K562 (cell line): Measurements from ENCODE around the gene SHANK1. TPM values are rescaled to one million over a fixed set of nuclear protein-coding genes. Genes with fewer than 3 reads are reported as not detected.

Experiments used
- CBFA2T2 ChIP-seq: fragments of 450-650 bp; conservative IDR thresholded peaks from 2 replicates; pipeline ENCODE4 v1.6.1; 2017; ENCODE audit warnings: mild to moderate bottlenecking
- DLX4 ChIP-seq: fragments of 250-450 bp; sonication (Bioruptor Pico); IDR thresholded peaks from 2 replicates; pipeline ENCODE4 v1.6.1; 2021; ENCODE audit warnings: mild to moderate bottlenecking
- EP300 ChIP-seq: IDR thresholded peaks from 2 replicates; pipeline ENCODE4 v1.6.1; 2012; ENCODE audit warnings: low read length, improper control_type of control experiment
- ETV1 ChIP-seq: fragments of 450-650 bp; conservative IDR thresholded peaks from 2 replicates; pipeline ENCODE4 v1.6.1; 2016; ENCODE audit warnings: missing genetic modification characterization, control low read depth, low read depth, missing compliant biosample characterization
- GATAD2B ChIP-seq: fragments of 450-650 bp; IDR thresholded peaks from 2 replicates; pipeline ENCODE4 v1.6.1; 2017; ENCODE audit warnings: mild to moderate bottlenecking, borderline replicate concordance
- MYNN ChIP-seq, 2 experiments: sonication (generic); formaldehyde crosslinking in 1 of 2; IDR thresholded peaks; 2 replicates each; pipeline versions ENCODE4 v1.5.0 to v1.6.1; 2016 to 2020; ENCODE audit warnings: antibody characterized with exemption in 1 of 2, missing genetic modification reagents in 1 of 2
- NCOA6 ChIP-seq: fragments of 450-650 bp; IDR thresholded peaks from 2 replicates; pipeline ENCODE4 v1.6.1; 2017; ENCODE audit warnings: mild to moderate bottlenecking
- NFE2 ChIP-seq: IDR thresholded peaks from 2 replicates; pipeline ENCODE4 v1.6.1; 2014; ENCODE audit warnings: antibody characterized with exemption, low read depth
- NR2F6 ChIP-seq: fragments of 450-650 bp; formaldehyde crosslinking; IDR thresholded peaks from 2 replicates; pipeline ENCODE4 v1.4.0; 2020; ENCODE audit warnings: mild to moderate bottlenecking
- POLR2H ChIP-seq: IDR thresholded peaks from 2 replicates; pipeline ENCODE4 v1.6.1; 2016; ENCODE audit warnings: missing genetic modification characterization, low read depth, mild to moderate bottlenecking, control low read depth, missing compliant biosample characterization, moderate library complexity
- SAP30 ChIP-seq: fragments of 200-600 bp; sonication (generic); IDR thresholded peaks from 2 replicates; pipeline ENCODE4 v1.6.1; 2012; ENCODE audit warnings: borderline replicate concordance, low read depth, mild to moderate bottlenecking, moderate library complexity, low read length, control low read depth, inconsistent platforms; ENCODE audit not compliant: insufficient read depth, poor library complexity, severe bottlenecking
- SMARCA4 ChIP-seq: fragments of 450-650 bp; IDR thresholded peaks from 2 replicates; pipeline ENCODE4 v1.6.1; 2016
- USF2 ChIP-seq: sonication (generic); formaldehyde crosslinking; IDR thresholded peaks from 2 replicates; pipeline ENCODE4 v1.5.0; 2020; ENCODE audit warnings: missing genetic modification reagents
- ZBTB33 ChIP-seq: sonication (generic); formaldehyde crosslinking; IDR thresholded peaks from 2 replicates; pipeline ENCODE4 v1.8.1; 2023; ENCODE audit warnings: mild to moderate bottlenecking, missing genetic modification reagents
- ZC3H4 ChIP-seq: sonication (generic); formaldehyde crosslinking; IDR thresholded peaks from 2 replicates; pipeline ENCODE4 v1.9.0; 2021; ENCODE audit warnings: missing genetic modification reagents, borderline replicate concordance
- ZNF407 ChIP-seq: fragments of 450-650 bp; IDR thresholded peaks from 2 replicates; pipeline ENCODE4 v1.6.1; 2016; ENCODE audit warnings: low read depth
- polyA plus RNA-seq, 8 experiments: library from polyadenylated mRNA; depleted of rRNA in 4 of 8; stranded (reverse) in 5 of 8; unstranded in 3 of 8; fragments of >200 nt; fragmentation: Nextera tagmentation in 2 of 8; fragmentation: Illumina TruSeq in 1 of 8; extraction: Ambion mirVana in 2 of 8; extraction: Trizol in 1 of 8; gene quantifications; 2 replicates each; pipeline versions ENCODE4 v1.2.1 to v1.2.3, GENCODE V29; 2011 to 2014; ENCODE audit warnings: inconsistent platforms in 1 of 8, missing spikeins in 1 of 8
- total RNA-seq, 7 experiments: library from RNA; depleted of rRNA in 6 of 7; stranded (reverse); fragments of >200 nt in 6 of 7; fragmentation: Illumina TruSeq in 2 of 7; extraction: Trizol in 2 of 7; gene quantifications; 2 replicates each; pipeline versions ENCODE4 v1.2.1 to v1.2.3, GENCODE V29; 2011 to 2021; ENCODE audit warnings: low replicate concordance in 1 of 7

SHANK1 gene
- total and polyA plus RNA-seq, 9 of the 15 experiments (the other 6 are each of a cell fraction or from before 2014, with no cell fraction given), result 0.33 to 1.3 (median 0.55) TPM; not detected in 2

GRCh38 chr19:50724522-50725217, 5.1 kb upstream of the SHANK1 start (continued):
- TF ChIP-seq POLR2H (tag) (no peak; the same call in none of the 2 replicates), SMARCA4 (peak; percentile 61; the same call in 1 of the 2 replicates), DLX4 (no peak), ZBTB33 (no peak), ZC3H4 (no peak), NFE2 (peak; percentile 9; the same call in 1 of the 2 replicates), USF2 (CRISPR knock-in tag) (no peak), EP300 (no peak), NR2F6 (CRISPR knock-in tag) (no peak), NCOA6 (no peak), MYNN (IDR thresholded peaks at IDR 0.05) (no peak), MYNN (CRISPR knock-in tag; IDR thresholded peaks at IDR 0.05) (no peak), ETV1 (tag) (0 out of 2 replicates have a peak, but pooled peaks have one; percentile 19), SAP30 (peak; percentile 31), ZNF407 (no peak), CBFA2T2 (no peak; the same call in 1 of the 2 replicates), GATAD2B (no peak)
